Activated CD8-positive, alpha-beta memory T cell treated with anti-CD3 and anti-CD28 coated beads, Interleukin-2, amount 50 U/mL, for 24 hours (primary cell): ENCODE measurements around the gene KCNK5.

Experiments used
- DNase-seq: peaks from one replicate; pipeline ENCODE4 v3.0.0-alpha.2; 2020; ENCODE audit errors: extremely low read depth

Gene KCNK5

GRCh38 chr6:39228992-39229767 is at the start of gene KCNK5:
Gene KCNK5 (minus strand): TSS chr6:39229475. CDS start chr6:39229111, 364 bp downstream.
- DNase-seq: peak; percentile 42

- no peak for DNase-seq
Measured at GRCh38 chr6:39276379-39276995, 47.2 kb upstream of the KCNK5 start.

GRCh38 chr6:39274903-39275302 is 45.6 kb upstream of the KCNK5 start:
- DNase-seq: no peak

- no peak for DNase-seq
Measured at GRCh38 chr6:39274471-39274870, 45.2 kb upstream of the KCNK5 start.

- DNase-seq: no peak
Measured at GRCh38 chr6:39273406-39273821, 44.1 kb upstream of the KCNK5 start.

- DNase-seq: no peak
Measured at GRCh38 chr6:39269961-39270360, 40.7 kb upstream of the KCNK5 start.

- DNase-seq: no peak
Measured at GRCh38 chr6:39268721-39269120, 39.4 kb upstream of the KCNK5 start.

GRCh38 chr6:39268171-39268570 is 38.9 kb upstream of the KCNK5 start:
- DNase-seq: no peak

- DNase-seq: no peak
Measured at GRCh38 chr6:39266782-39267355, 37.6 kb upstream of the KCNK5 start.

GRCh38 chr6:39266375-39266774 is 37.1 kb upstream of the KCNK5 start:
- no peak for DNase-seq

- no peak for DNase-seq
Measured at GRCh38 chr6:39263303-39264037, 34.2 kb upstream of the KCNK5 start.

- DNase-seq: no peak
Measured at GRCh38 chr6:39261751-39262150, 32.5 kb upstream of the KCNK5 start.

- DNase-seq: no peak
Measured at GRCh38 chr6:39260953-39261352, 31.7 kb upstream of the KCNK5 start.

- no peak for DNase-seq
Measured at GRCh38 chr6:39260456-39260855, 31.2 kb upstream of the KCNK5 start.

- DNase-seq: no peak
Measured at GRCh38 chr6:39256294-39256940, 27.1 kb upstream of the KCNK5 start.

- no peak for DNase-seq
Measured at GRCh38 chr6:39254999-39255535, 25.8 kb upstream of the KCNK5 start.

GRCh38 chr6:39251406-39251805 is 22.1 kb upstream of the KCNK5 start:
- DNase-seq: no peak

GRCh38 chr6:39250507-39250906 is 21.2 kb upstream of the KCNK5 start:
- DNase-seq: no peak

- no peak for DNase-seq
Measured at GRCh38 chr6:39249278-39249677, 20.0 kb upstream of the KCNK5 start.

GRCh38 chr6:39247667-39248194 is 18.5 kb upstream of the KCNK5 start:
- DNase-seq: no peak

GRCh38 chr6:39243809-39244208 is 14.5 kb upstream of the KCNK5 start:
- no peak for DNase-seq
